ENCODE results near the gene PALLD. TPM values are rescaled to one million over a fixed set of nuclear protein-coding genes. Genes with fewer than 3 reads are reported as not detected.

PALLD gene
- total RNA-seq, 1 experiment from 2014 or later: 26.7 TPM

DNA sequence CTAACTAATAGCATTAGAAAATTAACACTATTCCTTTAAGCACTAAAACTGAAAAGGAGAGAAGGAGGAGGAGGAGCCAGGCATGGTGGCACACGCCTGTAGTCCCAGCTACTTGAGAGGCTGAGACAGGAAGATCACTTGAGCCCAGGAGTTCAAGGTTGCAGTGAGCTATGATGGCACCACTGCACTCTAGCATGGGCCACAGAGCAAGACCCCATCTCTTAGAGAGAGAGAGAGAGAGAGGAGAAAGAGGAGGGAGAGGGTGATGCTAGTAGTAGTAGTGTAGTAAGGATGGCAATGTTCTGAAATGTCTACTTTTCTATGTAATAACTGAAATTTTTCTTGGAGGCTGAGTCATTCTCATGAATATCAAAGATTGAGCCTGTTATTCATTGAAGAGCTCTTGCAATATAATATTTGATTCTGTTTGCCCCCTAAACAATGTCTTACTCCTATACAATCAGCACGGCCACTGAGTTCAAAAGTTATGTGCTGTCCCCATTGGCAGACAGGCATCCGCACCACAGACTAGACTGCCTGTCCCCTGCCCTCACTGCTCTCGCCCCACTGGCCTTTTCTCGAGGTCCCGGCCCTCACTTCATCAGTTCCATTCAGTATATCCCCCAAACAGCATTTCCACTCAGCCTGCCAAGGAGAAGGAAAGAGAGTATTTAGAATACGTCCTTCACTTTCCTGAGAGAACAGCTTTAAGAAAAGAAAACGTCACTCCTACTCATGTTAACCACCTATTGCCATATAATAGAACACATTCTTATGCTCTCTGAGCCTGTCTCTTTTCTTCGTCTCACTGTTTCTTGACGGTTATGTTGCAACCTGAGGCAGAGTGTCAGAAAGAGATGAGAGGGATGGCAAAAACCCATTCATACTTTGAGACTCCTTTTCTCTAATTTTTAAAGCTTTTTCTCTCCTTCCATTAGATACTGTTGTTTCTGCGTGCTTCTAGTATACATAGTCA is 238.1 kb downstream of the PALLD start:
- H3K9ac ChIP-seq (ENCODE audit: low read length): no peak overlapping the region
- H3K4me1 ChIP-seq (ENCODE audit: insufficient read depth, low read length): no peaks in the 10 kb centered on the region
- BruUV-seq (replicated peaks): no TSS peak
- POLR2A ChIA-PET (ENCODE audit: unreplicated experiment): no interaction called here
- no peaks in the 10 kb centered on the region for H4K20me1 ChIP-seq (ENCODE audit: low read length)
- intact Hi-C loops (cut with micrococcal nuclease): no loop called here
- H3F3A ChIP-seq (ENCODE audit: low read length, unreplicated experiment): no peaks in the 10 kb centered on the region
- no peak overlapping the region for H3K4me2 ChIP-seq (ENCODE audit: low read length)
- DNase-seq (no peak), ATAC-seq (no peak)
- no peaks in the 10 kb centered on the region for H3K79me2 ChIP-seq (ENCODE audit: low read length)
- H3K27ac ChIP-seq (ENCODE audit: low read length): no peak overlapping the region
- H3K27me3 ChIP-seq (ENCODE audit: low read length): no peaks in the 10 kb centered on the region
- H3K9me2 ChIP-seq (replicated peaks; ENCODE audit: low read length): no peaks in the 10 kb centered on the region
- no peak overlapping the region for H2AFZ ChIP-seq (ENCODE audit: low read length)
- TF ChIP-seq, protein P1, sequence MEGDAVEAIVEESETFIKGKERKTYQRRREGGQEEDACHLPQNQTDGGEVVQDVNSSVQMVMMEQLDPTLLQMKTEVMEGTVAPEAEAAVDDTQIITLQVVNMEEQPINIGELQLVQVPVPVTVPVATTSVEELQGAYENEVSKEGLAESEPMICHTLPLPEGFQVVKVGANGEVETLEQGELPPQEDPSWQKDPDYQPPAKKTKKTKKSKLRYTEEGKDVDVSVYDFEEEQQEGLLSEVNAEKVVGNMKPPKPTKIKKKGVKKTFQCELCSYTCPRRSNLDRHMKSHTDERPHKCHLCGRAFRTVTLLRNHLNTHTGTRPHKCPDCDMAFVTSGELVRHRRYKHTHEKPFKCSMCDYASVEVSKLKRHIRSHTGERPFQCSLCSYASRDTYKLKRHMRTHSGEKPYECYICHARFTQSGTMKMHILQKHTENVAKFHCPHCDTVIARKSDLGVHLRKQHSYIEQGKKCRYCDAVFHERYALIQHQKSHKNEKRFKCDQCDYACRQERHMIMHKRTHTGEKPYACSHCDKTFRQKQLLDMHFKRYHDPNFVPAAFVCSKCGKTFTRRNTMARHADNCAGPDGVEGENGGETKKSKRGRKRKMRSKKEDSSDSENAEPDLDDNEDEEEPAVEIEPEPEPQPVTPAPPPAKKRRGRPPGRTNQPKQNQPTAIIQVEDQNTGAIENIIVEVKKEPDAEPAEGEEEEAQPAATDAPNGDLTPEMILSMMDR (conservative IDR thresholded peaks at IDR 0.05; ENCODE audit: low read depth, low read length): no peak
- no peak for TF ChIP-seq EZH2 (IDR thresholded peaks at IDR 0.05; ENCODE audit: low read length, unreplicated experiment)
- no peak for TF ChIP-seq EZH2phosphoT487 (IDR thresholded peaks at IDR 0.05; ENCODE audit: borderline replicate concordance, low read length)
- H3K36me3 ChIP-seq (ENCODE audit: low read depth, low read length): no peaks in the 10 kb centered on the region
- CTCF ChIA-PET: no interaction called here
- no peaks in the 10 kb centered on the region for H3K9me3 ChIP-seq (ENCODE audit: low read length)
- H3K4me3 ChIP-seq (ENCODE audit: low read length): no peak overlapping the region

DNA sequence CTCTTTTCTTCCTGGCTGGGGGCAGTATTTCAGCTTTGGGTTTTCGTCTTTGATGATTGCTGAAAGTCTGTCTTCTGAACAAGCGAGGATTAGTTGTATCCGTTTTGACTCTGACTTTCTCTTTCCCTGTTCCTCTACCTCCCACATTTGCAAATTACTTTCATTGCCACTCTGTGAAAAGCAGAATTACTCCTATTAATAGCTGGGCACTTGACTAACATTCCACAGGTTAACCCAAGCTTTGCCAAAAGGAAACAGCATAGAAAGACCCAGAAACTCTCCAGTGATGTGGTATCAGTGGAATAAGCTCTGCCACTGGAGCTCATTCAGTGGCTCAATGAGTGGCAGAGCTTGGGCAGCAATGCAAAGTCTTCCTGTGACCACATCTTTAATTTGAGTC is 238.9 kb downstream of the PALLD start:
- Histone ChIP-seq H3K79me2 (ENCODE audit: low read length) (no peaks in the 10 kb centered on the region), H3K4me1 (ENCODE audit: insufficient read depth, low read length) (no peaks in the 10 kb centered on the region), H2AFZ (ENCODE audit: low read length) (no peak overlapping the region), H3K27me3 (ENCODE audit: low read length) (no peaks in the 10 kb centered on the region), H3K9me3 (ENCODE audit: low read length) (no peaks in the 10 kb centered on the region), H3K4me3 (ENCODE audit: low read length) (no peak overlapping the region), H3K27ac (ENCODE audit: low read length) (no peak overlapping the region), H3K4me2 (ENCODE audit: low read length) (no peak overlapping the region), H4K20me1 (ENCODE audit: low read length) (no peaks in the 10 kb centered on the region), H3F3A (ENCODE audit: low read length, unreplicated experiment) (no peaks in the 10 kb centered on the region), H3K36me3 (ENCODE audit: low read depth, low read length) (no peaks in the 10 kb centered on the region), H3K9me2 (replicated peaks; ENCODE audit: low read length) (no peaks in the 10 kb centered on the region), H3K9ac (ENCODE audit: low read length) (no peak overlapping the region)
- DNase-seq: no peak
- no TSS peak for BruUV-seq (replicated peaks)
- TF ChIP-seq, protein P1 (conservative IDR thresholded peaks at IDR 0.05; ENCODE audit: low read depth, low read length): no peak
- TF ChIP-seq EZH2phosphoT487 (IDR thresholded peaks at IDR 0.05; ENCODE audit: borderline replicate concordance, low read length): no peak
- no peak for TF ChIP-seq EZH2 (IDR thresholded peaks at IDR 0.05; ENCODE audit: low read length, unreplicated experiment)
- ATAC-seq: no peak
- POLR2A ChIA-PET (ENCODE audit: unreplicated experiment): no interaction called here
- CTCF ChIA-PET: no interaction called here
- intact Hi-C loops (cut with micrococcal nuclease): no loop called here
